Measurements from ENCODE around the gene ABCD3. TPM values are rescaled to one million over a fixed set of nuclear protein-coding genes. Genes with fewer than 3 reads are reported as not detected.
A peak's percentile ranks its signal among the peaks of the same experiment; 100 is the strongest.
"Not testable (repeated sequence)": the region's sequence is repeated elsewhere in the genome, so short reads cannot be mapped to it uniquely, and the experiment has no call there.

Gene ABCD3
- polyA plus RNA-seq, 2 of the 4 experiments (the other 2 are of a cell fraction): 31.3 to 44.8 TPM

DNA sequence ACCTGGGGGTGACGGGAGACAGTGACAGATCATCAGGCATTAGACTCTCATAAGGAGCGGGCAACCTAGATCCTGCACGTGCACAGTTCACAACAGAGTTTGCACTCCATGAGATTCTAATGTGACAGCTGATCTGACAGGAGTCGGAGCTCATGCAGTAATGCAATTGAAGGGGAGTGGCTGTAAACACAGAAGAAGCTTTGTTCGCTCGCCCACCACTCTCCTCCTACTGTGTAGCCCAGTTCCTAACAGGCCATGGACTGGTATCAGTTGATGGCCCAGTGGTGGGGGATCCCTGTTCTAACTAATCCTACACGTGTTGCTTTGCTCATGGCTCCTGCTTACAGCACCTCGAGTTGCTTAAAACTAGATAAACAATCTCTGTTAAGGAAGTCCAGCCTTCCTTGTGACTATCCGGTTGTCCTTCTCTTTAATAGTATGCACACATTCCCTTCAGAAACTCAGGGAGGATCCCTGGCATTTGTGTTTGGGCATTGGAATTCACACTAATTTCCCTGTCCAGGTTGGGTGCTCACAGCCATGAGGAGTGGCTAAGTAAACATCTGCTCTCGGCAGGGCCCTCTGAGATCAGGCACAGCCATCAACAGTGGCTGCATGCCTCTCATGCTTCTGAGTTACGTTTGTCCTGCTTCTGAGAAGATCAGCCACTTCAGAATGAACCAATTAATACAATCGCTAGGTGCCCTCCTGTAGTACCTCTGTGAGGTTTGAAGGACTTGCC, 144.5 kb downstream of the ABCD3 start:
- Histone ChIP-seq H3K4me3 (no peak overlapping the region), H3K9me3 (no peaks in the 10 kb centered on the region), H3K27ac (peak overlapping the region; percentile 17 to 52; a peak in 4 of 6 replicates), H3K4me2 (peak overlapping the region; percentile 62), H3K4me1 (peaks cover 10% of the 10 kb centered on the region)
- ChIA-PET CTCF (interaction anchor here (0.6 kb wide), 1 partner anchor 158 kb away, joined by 3 read pairs; no protein-coding TSS in a partner anchor), POLR2A (no interaction called here)
- no peak for FAIRE-seq
- peak in 1 of 2 experiments; percentile 43 for DNase-seq (ENCODE audit: low read depth in 1 of 2, low spot score in 1 of 2)
- WGBS (ENCODE audit: missing lambda C conversion rate): 53% methylated on average over 12 of the region's 12 CpGs
- peak in 1 of 2 experiments; percentile 71; a peak in 3 of 6 replicates for ATAC-seq
- no peak for TF ChIP-seq FOSB (CRISPR knock-in tag; IDR thresholded peaks at IDR 0.05)
- TF ChIP-seq HOXB5 (CRISPR knock-in tag; IDR thresholded peaks at IDR 0.05): no peak
- no peak for TF ChIP-seq NPAS2 (CRISPR knock-in tag; IDR thresholded peaks at IDR 0.05; ENCODE audit: borderline replicate concordance)
- TF ChIP-seq, protein P1, sequence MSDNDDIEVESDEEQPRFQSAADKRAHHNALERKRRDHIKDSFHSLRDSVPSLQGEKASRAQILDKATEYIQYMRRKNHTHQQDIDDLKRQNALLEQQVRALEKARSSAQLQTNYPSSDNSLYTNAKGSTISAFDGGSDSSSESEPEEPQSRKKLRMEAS (IDR thresholded peaks at IDR 0.05): no peak
- TF ChIP-seq, protein P2, sequence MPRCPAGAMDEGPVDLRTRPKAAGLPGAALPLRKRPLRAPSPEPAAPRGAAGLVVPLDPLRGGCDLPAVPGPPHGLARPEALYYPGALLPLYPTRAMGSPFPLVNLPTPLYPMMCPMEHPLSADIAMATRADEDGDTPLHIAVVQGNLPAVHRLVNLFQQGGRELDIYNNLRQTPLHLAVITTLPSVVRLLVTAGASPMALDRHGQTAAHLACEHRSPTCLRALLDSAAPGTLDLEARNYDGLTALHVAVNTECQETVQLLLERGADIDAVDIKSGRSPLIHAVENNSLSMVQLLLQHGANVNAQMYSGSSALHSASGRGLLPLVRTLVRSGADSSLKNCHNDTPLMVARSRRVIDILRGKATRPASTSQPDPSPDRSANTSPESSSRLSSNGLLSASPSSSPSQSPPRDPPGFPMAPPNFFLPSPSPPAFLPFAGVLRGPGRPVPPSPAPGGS (IDR thresholded peaks at IDR 0.05): no peak
- TF ChIP-seq SREBF2 (IDR thresholded peaks at IDR 0.05): no peak

GRCh38 chr1:94565901-94566300, 147.7 kb downstream of the ABCD3 start:
- ChIA-PET CTCF (no interaction called here), POLR2A (no interaction called here)
- Histone ChIP-seq H3K4me3 (no peak overlapping the region), H3K9me3 (no peaks in the 10 kb centered on the region), H3K4me2 (no peak overlapping the region; the same call in 2 of the 3 replicates), H3K4me1 (peaks cover 10% of the 10 kb centered on the region), H3K27ac (no peak overlapping the region)
- 87% methylated on average over 2 of the region's 2 CpGs for WGBS (ENCODE audit: missing lambda C conversion rate)
- DNase-seq (ENCODE audit: low read depth in 1 of 2, low spot score in 1 of 2) (no peak), ATAC-seq (no peak), FAIRE-seq (no peak)
- TF ChIP-seq CBX8 (IDR thresholded peaks at IDR 0.05): no peak
- no peak for TF ChIP-seq RCOR1 (IDR thresholded peaks at IDR 0.05; ENCODE audit: low read depth, low read length)
- TF ChIP-seq HES2 (IDR thresholded peaks at IDR 0.05): no peak
- no peak for TF ChIP-seq TFCP2L1 (CRISPR knock-in tag; IDR thresholded peaks at IDR 0.05)
- TF ChIP-seq BHLHE40 (IDR thresholded peaks at IDR 0.05; ENCODE audit: low read depth, low read length): no peak
- TF ChIP-seq, protein P2 (IDR thresholded peaks at IDR 0.05): no peak
- TF ChIP-seq JUNB (IDR thresholded peaks at IDR 0.05): no peak
- TF ChIP-seq GATA3 (IDR thresholded peaks at IDR 0.05; ENCODE audit: borderline replicate concordance): no peak
- no peak for TF ChIP-seq KDM1A (IDR thresholded peaks at IDR 0.05; ENCODE audit: low read depth)
- TF ChIP-seq, protein P3, sequence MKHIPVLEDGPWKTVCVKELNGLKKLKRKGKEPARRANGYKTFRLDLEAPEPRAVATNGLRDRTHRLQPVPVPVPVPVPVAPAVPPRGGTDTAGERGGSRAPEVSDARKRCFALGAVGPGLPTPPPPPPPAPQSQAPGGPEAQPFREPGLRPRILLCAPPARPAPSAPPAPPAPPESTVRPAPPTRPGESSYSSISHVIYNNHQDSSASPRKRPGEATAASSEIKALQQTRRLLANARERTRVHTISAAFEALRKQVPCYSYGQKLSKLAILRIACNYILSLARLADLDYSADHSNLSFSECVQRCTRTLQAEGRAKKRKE (CRISPR knock-in tag; IDR thresholded peaks at IDR 0.05; ENCODE audit: low read depth): no peak
- TF ChIP-seq FOSL2 (IDR thresholded peaks at IDR 0.05): no peak
- TF ChIP-seq FOSL2 (CRISPR knock-in tag; IDR thresholded peaks at IDR 0.05): no peak
- no peak for TF ChIP-seq SREBF2 (IDR thresholded peaks at IDR 0.05)
- TF ChIP-seq MYC (IDR thresholded peaks at IDR 0.05; ENCODE audit: borderline replicate concordance, low read length): no peak
- TF ChIP-seq CHD4 (IDR thresholded peaks at IDR 0.05; ENCODE audit: borderline replicate concordance): no peak
- TF ChIP-seq NFE2L2 (conservative IDR thresholded peaks at IDR 0.05; ENCODE audit: low read length): no peak

- FAIRE-seq; DNase-seq (ENCODE audit: low read depth in 1 of 2, low spot score in 1 of 2); H3K4me3 ChIP-seq; POLR2A ChIA-PET; H3K9me3 ChIP-seq; ATAC-seq; H3K27ac ChIP-seq; CTCF ChIA-PET: not testable (repeated sequence)
- Histone ChIP-seq H3K4me1 (peaks cover 10% of the 10 kb centered on the region), H3K4me2 (peak overlapping the region; percentile 18; the same call in 1 of the 3 replicates)
- 41% methylated on average over 5 of the region's 5 CpGs for WGBS (ENCODE audit: missing lambda C conversion rate)
Observed at GRCh38 chr1:94566436-94566835, 148.2 kb downstream of the ABCD3 start.

DNA sequence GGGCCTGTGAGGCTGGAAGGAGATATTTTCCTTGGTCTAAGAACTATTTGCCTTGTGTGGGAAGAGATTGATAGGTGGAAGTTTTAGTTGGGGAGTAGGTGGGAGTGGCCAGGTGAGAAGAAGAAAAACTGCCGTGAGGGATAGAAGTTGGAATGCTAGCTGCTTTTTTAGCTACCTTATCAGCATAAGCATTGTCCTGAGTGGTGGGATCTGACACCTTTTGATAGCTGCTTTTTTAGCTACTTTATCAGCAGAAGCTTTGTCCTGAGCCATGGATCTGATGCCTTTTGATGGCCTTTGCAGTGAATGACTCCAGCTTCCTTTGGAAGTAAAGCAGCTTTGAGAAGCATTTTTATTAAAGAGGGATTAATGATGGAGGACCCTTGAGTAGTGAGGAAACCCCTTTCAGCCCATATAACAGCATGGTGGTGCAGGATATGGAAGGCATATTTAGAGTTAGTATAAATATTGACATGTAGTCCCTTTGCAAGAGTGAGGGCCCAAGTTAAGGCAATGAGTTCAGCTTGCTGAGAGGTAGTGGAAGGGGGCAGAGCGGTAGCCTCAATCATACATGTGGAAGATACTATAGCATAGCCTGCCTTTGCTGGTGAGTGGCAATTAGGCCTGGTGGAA, 149.9 kb downstream of the ABCD3 start:
- ATAC-seq; CTCF ChIA-PET; H3K9me3 ChIP-seq; POLR2A ChIA-PET; H3K4me3 ChIP-seq; DNase-seq (ENCODE audit: low read depth in 1 of 2, low spot score in 1 of 2); H3K27ac ChIP-seq; H3K4me2 ChIP-seq; H3K4me1 ChIP-seq; FAIRE-seq: not testable (repeated sequence)
- WGBS (ENCODE audit: missing lambda C conversion rate): 87% methylated on average over 2 of the region's 2 CpGs

Measured in A549 (cell line).